A549 (cell line): ENCODE data around the gene COMMD3.

Source experiments
- CTCF ChIP-seq: fragments of >200 bp; sonication (Bioruptor Twin); formaldehyde crosslinking; IDR thresholded peaks from 3 replicates; pipeline ENCODE4 v1.5.1; 2016
- MAX ChIP-seq: IDR thresholded peaks from 2 replicates; pipeline ENCODE4 v1.6.1; 2012
- ZNF302 ChIP-seq: fragments of 250-450 bp; sonication (Bioruptor Pico); IDR thresholded peaks from 2 replicates; pipeline ENCODE4 v1.9.0; 2021; ENCODE audit warnings: inconsistent platforms, mild to moderate bottlenecking, moderate library complexity

DNA sequence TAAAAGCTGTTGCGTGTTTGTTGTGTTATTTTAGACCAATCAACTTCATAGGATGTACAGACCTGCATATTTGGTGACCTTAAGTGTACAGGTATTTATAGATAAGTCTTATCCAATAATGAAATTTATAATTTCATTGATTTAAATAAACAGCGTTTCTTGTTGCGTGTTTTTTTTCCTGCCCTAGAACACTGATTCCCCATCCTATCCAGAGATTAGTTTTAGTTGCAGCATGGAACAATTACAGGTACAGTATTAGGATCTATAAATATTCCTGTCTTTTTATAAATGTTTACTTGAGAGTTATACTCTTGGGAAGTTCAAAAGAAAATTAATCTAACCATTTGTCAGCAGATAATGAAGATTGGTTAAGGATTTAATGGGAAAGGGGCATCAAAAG is 2.6 kb downstream of the COMMD3 start:
- no peak for TF ChIP-seq ZNF302
- no peak for TF ChIP-seq MAX
- TF ChIP-seq CTCF: no peak
